IPS-20b (cell line): ENCODE results near the gene HS6ST3.

Source experiments
- H3K27ac ChIP-seq: one replicate; pipeline ENCODE4 v1.5.1; 2013; ENCODE audit warnings: low read length
- H3K27me3 ChIP-seq: 2 replicates; pipeline ENCODE4 v1.6.1; 2013; ENCODE audit warnings: mild to moderate bottlenecking, low read length, inconsistent platforms; ENCODE audit not compliant: insufficient read depth
- H3K36me3 ChIP-seq: 2 replicates; pipeline ENCODE4 v1.6.1; 2013; ENCODE audit warnings: low read depth, mild to moderate bottlenecking, inconsistent platforms, low read length, moderate library complexity; ENCODE audit not compliant: insufficient read depth
- H3K4me1 ChIP-seq: 2 replicates; pipeline ENCODE4 v1.6.1; 2013; ENCODE audit warnings: mild to moderate bottlenecking, control low read depth, inconsistent platforms, low read length, moderate library complexity; ENCODE audit not compliant: insufficient read depth
- H3K4me3 ChIP-seq: 2 replicates; pipeline ENCODE4 v1.5.1; 2013; ENCODE audit warnings: mild to moderate bottlenecking, low read length, inconsistent platforms
- H3K9ac ChIP-seq: 2 replicates; pipeline ENCODE4 v1.6.1; 2013; ENCODE audit warnings: low read depth, mild to moderate bottlenecking, inconsistent platforms, low read length, moderate library complexity
- H3K9me3 ChIP-seq: 2 replicates; pipeline ENCODE4 v1.6.1; 2013; ENCODE audit warnings: mild to moderate bottlenecking, low read depth, low read length, inconsistent platforms; ENCODE audit not compliant: insufficient read depth

Gene HS6ST3

DNA sequence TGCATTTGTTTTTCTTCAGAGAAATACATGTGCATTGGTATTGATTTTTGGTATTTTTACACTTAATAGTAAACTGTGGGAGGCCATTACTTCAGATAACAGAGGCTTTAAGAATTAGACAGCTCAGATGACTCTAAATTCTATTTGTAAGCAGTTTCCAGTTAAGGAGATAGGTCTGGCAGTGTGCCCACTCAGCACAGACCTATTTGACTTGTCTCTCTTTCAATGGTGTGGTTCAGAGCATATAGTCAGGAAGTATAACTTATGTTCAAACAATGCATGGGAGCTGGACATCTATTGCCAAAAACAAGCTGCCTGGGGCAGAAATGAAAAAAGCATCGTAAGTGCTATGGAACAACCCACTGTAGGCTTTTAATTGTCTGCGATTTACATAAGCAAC, 370.7 kb downstream of the HS6ST3 start:
- H3K4me1 ChIP-seq, result no peaks in the 10 kb centered on the region; the same call in 1 of the 2 replicates
- no peaks in the 10 kb centered on the region for H3K36me3 ChIP-seq
- no peaks in the 10 kb centered on the region for H3K9me3 ChIP-seq
- H3K27ac ChIP-seq, result no peak overlapping the region
- H3K27me3 ChIP-seq, result no peaks in the 10 kb centered on the region
- H3K4me3 ChIP-seq, result no peak overlapping the region
- no peak overlapping the region for H3K9ac ChIP-seq

GRCh38 chr13:96473526-96474180, 383.7 kb downstream of the HS6ST3 start:
- H3K4me3 ChIP-seq, result no peak overlapping the region
- H3K9ac ChIP-seq, result no peak overlapping the region
- H3K9me3 ChIP-seq, result no peaks in the 10 kb centered on the region
- peaks cover 22% of the 10 kb centered on the region; the same call in 1 of the 2 replicates for H3K27me3 ChIP-seq
- H3K36me3 ChIP-seq, result no peaks in the 10 kb centered on the region
- peaks cover 9% of the 10 kb centered on the region; the same call in 1 of the 2 replicates for H3K4me1 ChIP-seq
- H3K27ac ChIP-seq, result no peak overlapping the region

GRCh38 chr13:96474181-96474557, 384.3 kb downstream of the HS6ST3 start:
- Histone ChIP-seq H3K4me3 (no peak overlapping the region), H3K27ac (no peak overlapping the region), H3K36me3 (no peaks in the 10 kb centered on the region), H3K9ac (no peak overlapping the region), H3K9me3 (no peaks in the 10 kb centered on the region), H3K27me3 (peaks cover 20% of the 10 kb centered on the region; the same call in 1 of the 2 replicates), H3K4me1 (peaks cover 9% of the 10 kb centered on the region; the same call in 1 of the 2 replicates)

DNA sequence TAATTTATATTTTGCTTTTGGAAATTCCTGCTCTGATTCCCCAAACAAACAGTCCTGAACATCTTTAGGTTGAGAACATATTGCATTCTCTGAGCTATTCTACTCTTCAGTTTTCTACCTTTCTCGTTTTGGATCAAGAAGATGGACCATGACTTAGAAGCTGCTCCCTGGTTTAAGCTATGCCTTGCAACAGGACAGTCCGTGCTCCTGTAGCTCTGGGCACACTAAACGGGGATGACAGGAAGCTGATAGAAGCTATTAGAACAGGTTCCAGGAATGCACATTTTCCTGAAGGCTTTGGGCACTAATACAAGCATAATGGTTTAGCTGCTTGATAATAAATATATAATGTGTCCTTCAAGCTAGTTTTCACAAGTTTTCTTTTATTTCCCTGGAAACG, 385.2 kb downstream of the HS6ST3 start:
- 0 out of 2 replicates have a peak, but pooled peaks cover 9% of the 10 kb centered on the region for H3K4me1 ChIP-seq
- no peaks in the 10 kb centered on the region for H3K9me3 ChIP-seq
- no peak overlapping the region for H3K27ac ChIP-seq
- peaks cover 11% of the 10 kb centered on the region; the same call in 1 of the 2 replicates for H3K27me3 ChIP-seq
- H3K9ac ChIP-seq, result no peak overlapping the region
- H3K36me3 ChIP-seq, result no peaks in the 10 kb centered on the region
- no peak overlapping the region for H3K4me3 ChIP-seq

DNA sequence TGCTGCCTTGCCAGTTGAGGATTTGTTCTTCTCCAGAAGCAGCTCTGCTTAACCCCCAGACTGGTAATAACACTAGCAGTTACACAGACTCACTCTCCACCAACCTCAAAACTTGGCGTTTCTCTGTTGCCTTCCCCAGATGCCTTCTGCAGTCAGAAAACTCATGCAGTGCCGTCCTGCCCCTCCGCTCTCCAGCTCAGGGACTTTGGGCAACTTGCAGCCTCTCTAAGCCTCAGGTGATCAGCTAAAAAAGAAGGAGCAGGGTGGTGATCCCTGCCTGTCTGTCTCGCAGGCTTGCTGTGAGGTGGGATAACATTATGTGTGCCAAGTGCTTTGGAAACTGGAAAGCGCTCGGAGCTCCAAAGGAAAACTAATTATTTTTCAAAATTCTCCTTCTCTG, 391.6 kb downstream of the HS6ST3 start:
- Histone ChIP-seq H3K27ac (no peak overlapping the region), H3K4me1 (no peaks in the 10 kb centered on the region), H3K9me3 (no peaks in the 10 kb centered on the region), H3K4me3 (no peak overlapping the region), H3K9ac (no peak overlapping the region), H3K36me3 (no peaks in the 10 kb centered on the region), H3K27me3 (no peaks in the 10 kb centered on the region)

DNA sequence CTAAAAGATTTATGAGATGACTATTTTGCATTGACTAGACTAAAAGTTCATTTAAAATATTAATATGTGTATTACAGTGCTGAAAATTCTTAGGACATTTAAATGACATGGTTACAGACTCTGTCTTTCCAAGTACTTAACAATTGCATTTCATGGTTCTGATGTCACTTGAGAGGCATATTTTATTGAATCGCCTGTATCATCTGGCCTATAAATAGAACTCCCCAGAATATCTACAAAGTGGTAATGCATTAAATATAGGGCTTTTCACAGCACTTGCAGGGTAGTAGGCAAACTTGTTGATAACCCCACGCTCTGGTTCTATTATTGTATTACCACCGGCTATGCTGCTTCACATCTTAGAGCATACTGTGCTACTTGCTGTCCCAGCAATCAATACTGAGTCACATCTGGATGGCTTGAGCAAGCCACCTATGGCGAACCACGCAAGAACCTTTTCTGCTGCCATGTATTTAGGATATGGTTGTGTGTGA, 400.6 kb downstream of the HS6ST3 start:
- Histone ChIP-seq H3K4me1 (no peaks in the 10 kb centered on the region), H3K4me3 (no peak overlapping the region), H3K9me3 (no peaks in the 10 kb centered on the region), H3K27me3 (no peaks in the 10 kb centered on the region), H3K36me3 (no peaks in the 10 kb centered on the region), H3K9ac (no peak overlapping the region), H3K27ac (no peak overlapping the region)

- no peak overlapping the region for H3K9ac ChIP-seq
- H3K36me3 ChIP-seq, result no peaks in the 10 kb centered on the region
- no peak overlapping the region for H3K27ac ChIP-seq
- H3K4me1 ChIP-seq, result no peaks in the 10 kb centered on the region
- H3K27me3 ChIP-seq, result no peaks in the 10 kb centered on the region
- no peaks in the 10 kb centered on the region for H3K9me3 ChIP-seq
- no peak overlapping the region for H3K4me3 ChIP-seq
Observed at GRCh38 chr13:96491103-96491502, 401.2 kb downstream of the HS6ST3 start.

DNA sequence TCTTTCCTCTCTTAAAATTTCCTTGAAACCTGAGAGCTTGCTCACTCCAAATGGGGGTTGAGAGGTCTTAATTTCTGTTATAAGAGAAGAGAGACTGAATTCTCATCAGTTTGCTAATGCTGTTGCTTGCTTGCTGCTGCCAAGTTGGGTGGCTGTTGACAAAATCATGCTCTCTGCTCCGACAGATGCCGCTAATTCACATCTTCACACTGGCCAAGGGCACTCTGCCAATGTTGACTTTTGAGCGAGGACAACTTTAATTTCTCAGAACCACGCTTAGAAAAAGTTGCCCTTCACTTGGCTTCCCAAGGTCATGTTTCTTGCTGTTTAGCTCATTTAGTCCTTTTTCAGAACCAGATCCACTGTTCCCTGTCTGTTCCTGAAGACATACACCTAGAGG, 402.9 kb downstream of the HS6ST3 start:
- Histone ChIP-seq H3K27me3 (no peaks in the 10 kb centered on the region), H3K9ac (no peak overlapping the region), H3K9me3 (no peaks in the 10 kb centered on the region), H3K36me3 (no peaks in the 10 kb centered on the region), H3K4me3 (no peak overlapping the region), H3K4me1 (no peaks in the 10 kb centered on the region), H3K27ac (no peak overlapping the region)

DNA sequence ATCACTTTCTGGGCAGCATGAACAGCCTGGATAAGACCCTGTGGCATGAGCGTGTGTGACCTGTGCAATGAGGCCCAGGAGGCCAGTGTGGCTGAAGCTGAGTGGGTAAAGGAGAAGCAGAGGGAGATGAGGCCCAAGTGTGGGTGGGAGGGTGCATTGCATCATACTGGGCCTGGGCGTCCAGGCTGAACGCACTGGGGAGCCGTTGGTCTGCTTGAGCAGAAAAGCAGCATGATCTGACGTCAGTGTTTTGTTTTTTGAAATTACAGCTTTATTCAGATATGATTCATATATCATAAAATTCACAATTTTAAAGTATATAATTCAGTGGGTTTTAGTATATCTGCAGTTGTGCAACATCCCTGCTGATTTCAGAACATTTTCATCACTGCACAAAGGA, 409.7 kb downstream of the HS6ST3 start:
- no peak overlapping the region for H3K4me3 ChIP-seq
- no peak overlapping the region for H3K9ac ChIP-seq
- no peaks in the 10 kb centered on the region for H3K27me3 ChIP-seq
- H3K9me3 ChIP-seq, result no peaks in the 10 kb centered on the region
- H3K36me3 ChIP-seq, result no peaks in the 10 kb centered on the region
- no peak overlapping the region for H3K27ac ChIP-seq
- peaks cover 6% of the 10 kb centered on the region; the same call in 1 of the 2 replicates for H3K4me1 ChIP-seq

DNA sequence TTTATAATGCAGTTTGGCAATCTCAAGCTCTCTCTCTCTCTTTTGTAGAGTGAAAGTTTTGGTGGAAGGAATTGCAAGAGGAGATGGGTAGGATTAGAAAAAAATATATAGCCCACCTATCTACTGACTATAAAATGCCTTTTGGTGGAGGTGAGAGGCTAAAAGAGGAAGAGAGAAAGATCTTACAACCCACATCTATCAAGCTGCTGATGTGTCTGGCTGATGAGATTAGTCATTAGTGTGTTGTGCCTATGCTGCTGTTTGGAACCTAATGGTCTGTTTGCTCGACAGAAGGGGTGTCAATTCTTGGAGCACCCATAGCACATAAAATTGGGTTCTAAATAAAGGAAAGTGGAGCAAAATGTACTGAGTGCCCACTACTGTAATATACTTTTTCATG, 411.0 kb downstream of the HS6ST3 start:
- Histone ChIP-seq H3K4me1 (peaks cover 6% of the 10 kb centered on the region; the same call in 1 of the 2 replicates), H3K4me3 (no peak overlapping the region), H3K9ac (no peak overlapping the region), H3K27ac (no peak overlapping the region), H3K36me3 (no peaks in the 10 kb centered on the region), H3K27me3 (no peaks in the 10 kb centered on the region), H3K9me3 (no peaks in the 10 kb centered on the region)

GRCh38 chr13:96503481-96503880, 413.6 kb downstream of the HS6ST3 start:
- Histone ChIP-seq H3K4me1 (peaks cover 6% of the 10 kb centered on the region; the same call in 1 of the 2 replicates), H3K36me3 (no peaks in the 10 kb centered on the region), H3K9ac (no peak overlapping the region), H3K9me3 (no peaks in the 10 kb centered on the region), H3K27ac (no peak overlapping the region), H3K4me3 (no peak overlapping the region), H3K27me3 (no peaks in the 10 kb centered on the region)

- Histone ChIP-seq H3K4me3 (no peak overlapping the region), H3K27ac (no peak overlapping the region), H3K27me3 (no peaks in the 10 kb centered on the region), H3K9ac (no peak overlapping the region), H3K36me3 (no peaks in the 10 kb centered on the region), H3K4me1 (no peaks in the 10 kb centered on the region), H3K9me3 (no peaks in the 10 kb centered on the region)
Observed at GRCh38 chr13:96511587-96511986, 421.7 kb downstream of the HS6ST3 start.
